BLaER1 (cell line): ENCODE data around the gene KIAA0513.
A peak's percentile ranks its signal among the peaks of the same experiment; 100 is the strongest.

ENCODE experiments used
- H3K27ac ChIP-seq: shearing (Covaris generic); formaldehyde crosslinking; 2 replicates; pipeline ENCODE4 v1.8.1; 2022
- H3K27me3 ChIP-seq: shearing (Covaris generic); formaldehyde crosslinking; 2 replicates; pipeline ENCODE4 v1.8.1; 2022
- H3K36me3 ChIP-seq: shearing (Covaris generic); formaldehyde crosslinking; 2 replicates; pipeline ENCODE4 v1.8.1; 2022
- H3K4me1 ChIP-seq: shearing (Covaris generic); formaldehyde crosslinking; 2 replicates; pipeline ENCODE4 v1.8.1; 2022
- H3K4me2 ChIP-seq: shearing (Covaris generic); formaldehyde crosslinking; 2 replicates; pipeline ENCODE4 v1.8.1; 2022
- H3K4me3 ChIP-seq: shearing (Covaris generic); formaldehyde crosslinking; 2 replicates; pipeline ENCODE4 v1.8.1; 2022
- H3K9ac ChIP-seq: shearing (Covaris generic); formaldehyde crosslinking; 2 replicates; pipeline ENCODE4 v1.8.1; 2022
- H3K9me3 ChIP-seq: shearing (Covaris generic); formaldehyde crosslinking; 2 replicates; pipeline ENCODE4 v1.8.1; 2022
- H4K20me1 ChIP-seq: shearing (Covaris generic); formaldehyde crosslinking; 2 replicates; pipeline ENCODE4 v1.8.1; 2022
- Cebpa-rat ChIP-seq: shearing (Covaris generic); IDR thresholded peaks from 2 replicates; pipeline ENCODE4 v1.8.1; 2022

KIAA0513 gene

DNA sequence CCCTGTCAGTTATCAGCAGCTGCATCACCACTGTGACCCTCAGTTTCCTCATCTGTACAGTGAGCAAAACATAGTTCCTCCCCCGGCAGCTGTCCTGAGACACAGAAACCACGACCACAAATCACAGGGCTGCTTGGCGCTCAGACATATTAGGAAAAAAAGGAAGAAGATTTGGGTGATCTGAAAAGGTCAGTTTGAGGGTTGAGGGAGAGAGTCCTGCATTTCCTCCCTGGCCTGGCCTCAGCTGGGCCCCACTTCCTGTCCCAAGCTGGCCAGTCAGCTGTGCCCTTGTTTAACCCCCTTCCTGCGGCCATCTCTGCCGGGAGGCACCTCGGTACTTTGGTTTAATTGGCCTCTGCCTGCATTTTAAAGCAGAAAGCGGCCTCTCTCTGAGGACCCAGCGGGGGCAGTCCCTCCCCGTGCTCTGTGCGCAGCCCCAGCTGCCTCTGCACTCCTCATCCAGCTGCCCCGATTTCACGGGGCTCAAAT, 108.7 kb downstream of the KIAA0513 start:
- peaks cover 18% of the 10 kb centered on the region for H3K27me3 ChIP-seq
- H3K27ac ChIP-seq = no peak overlapping the region
- H3K9ac ChIP-seq = no peak overlapping the region
- no peak for TF ChIP-seq Cebpa-rat
- H4K20me1 ChIP-seq = no peaks in the 10 kb centered on the region
- peaks cover 43% of the 10 kb centered on the region for H3K4me1 ChIP-seq
- H3K36me3 ChIP-seq = no peaks in the 10 kb centered on the region
- H3K4me2 ChIP-seq = peak overlapping the region; percentile 79
- no peaks in the 10 kb centered on the region for H3K9me3 ChIP-seq
- no peak overlapping the region for H3K4me3 ChIP-seq

DNA sequence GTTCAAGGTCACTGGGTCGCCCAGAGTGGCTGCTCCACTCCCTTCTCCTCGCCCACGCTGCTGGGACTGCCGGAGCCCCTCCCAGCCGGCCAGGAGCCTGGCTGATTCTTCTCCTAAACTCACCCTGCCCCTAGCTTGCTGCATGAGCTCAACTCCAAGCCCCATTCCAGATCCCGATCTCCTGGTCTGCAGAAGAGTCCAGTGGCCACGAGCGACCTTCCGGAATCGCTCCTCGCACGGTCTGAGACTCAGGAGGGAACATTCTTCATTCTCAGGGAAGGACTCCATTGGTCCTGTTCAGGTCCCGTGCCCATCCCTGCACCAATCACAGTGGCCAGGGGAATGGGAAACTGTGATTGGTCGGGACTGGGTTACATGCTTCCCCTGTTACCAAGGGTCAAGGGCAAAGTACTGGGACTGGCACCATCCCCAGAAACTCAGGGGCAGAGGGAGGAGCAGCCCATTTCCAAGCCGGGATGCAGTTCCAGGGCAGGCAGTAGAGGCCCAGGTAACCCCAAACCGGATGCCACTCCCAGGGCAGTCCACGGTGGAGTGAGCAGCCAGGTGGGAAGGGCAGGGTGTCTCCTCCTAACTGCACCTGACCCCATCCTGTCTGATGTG, 109.2 kb downstream of the KIAA0513 start:
- Histone ChIP-seq H3K4me2 (peak overlapping the region; percentile 79), H3K36me3 (no peaks in the 10 kb centered on the region), H3K4me3 (no peak overlapping the region), H3K9me3 (no peaks in the 10 kb centered on the region), H3K9ac (no peak overlapping the region), H3K27ac (no peak overlapping the region), H3K4me1 (peaks cover 43% of the 10 kb centered on the region), H4K20me1 (no peaks in the 10 kb centered on the region), H3K27me3 (peaks cover 18% of the 10 kb centered on the region)
- TF ChIP-seq Cebpa-rat = no peak

DNA sequence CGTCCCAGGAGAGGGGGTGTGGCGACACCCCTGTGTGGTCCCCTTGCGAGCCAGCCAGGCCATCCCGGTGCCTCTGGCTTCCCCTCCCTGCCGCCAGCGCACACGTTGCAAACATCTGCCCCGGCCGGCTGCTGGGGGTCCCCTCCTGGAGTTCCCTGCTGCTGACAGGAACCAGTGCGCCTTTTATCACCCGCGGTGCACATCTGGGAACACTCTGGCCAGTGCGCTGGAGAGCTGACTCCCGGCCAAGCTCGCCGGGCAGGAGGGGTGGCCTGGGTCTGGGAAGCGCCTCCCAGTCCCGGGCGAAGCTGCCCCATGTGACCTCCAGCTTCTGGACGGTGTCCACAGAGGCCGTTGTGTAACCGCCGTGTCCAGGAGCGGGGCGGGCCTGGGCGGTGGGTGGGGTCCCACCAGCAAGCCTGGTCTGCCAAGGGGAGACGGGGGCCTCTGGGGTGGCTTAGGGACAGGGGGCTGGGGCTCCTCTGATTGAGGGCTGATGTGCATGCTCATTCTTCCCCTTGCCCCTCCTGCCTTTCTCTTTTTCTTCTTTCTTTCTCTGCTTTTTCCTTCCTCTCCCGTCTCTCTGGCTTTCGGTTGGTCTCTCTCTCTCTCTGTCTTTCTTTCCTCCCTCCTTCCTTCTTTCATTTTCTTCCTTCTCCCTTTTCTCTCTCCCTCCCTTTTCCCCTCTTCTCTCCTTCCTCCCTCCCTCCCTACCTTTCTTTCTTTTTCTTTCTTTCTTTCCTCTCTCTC, 109.9 kb downstream of the KIAA0513 start:
- H3K36me3 ChIP-seq = no peaks in the 10 kb centered on the region
- peaks cover 43% of the 10 kb centered on the region for H3K4me1 ChIP-seq
- no peaks in the 10 kb centered on the region for H4K20me1 ChIP-seq
- TF ChIP-seq Cebpa-rat = no peak
- peak overlapping the region; percentile 79 for H3K4me2 ChIP-seq
- no peak overlapping the region for H3K27ac ChIP-seq
- no peaks in the 10 kb centered on the region for H3K9me3 ChIP-seq
- peaks cover 18% of the 10 kb centered on the region for H3K27me3 ChIP-seq
- no peak overlapping the region for H3K9ac ChIP-seq
- no peak overlapping the region; the same call in 1 of the 2 replicates for H3K4me3 ChIP-seq

DNA sequence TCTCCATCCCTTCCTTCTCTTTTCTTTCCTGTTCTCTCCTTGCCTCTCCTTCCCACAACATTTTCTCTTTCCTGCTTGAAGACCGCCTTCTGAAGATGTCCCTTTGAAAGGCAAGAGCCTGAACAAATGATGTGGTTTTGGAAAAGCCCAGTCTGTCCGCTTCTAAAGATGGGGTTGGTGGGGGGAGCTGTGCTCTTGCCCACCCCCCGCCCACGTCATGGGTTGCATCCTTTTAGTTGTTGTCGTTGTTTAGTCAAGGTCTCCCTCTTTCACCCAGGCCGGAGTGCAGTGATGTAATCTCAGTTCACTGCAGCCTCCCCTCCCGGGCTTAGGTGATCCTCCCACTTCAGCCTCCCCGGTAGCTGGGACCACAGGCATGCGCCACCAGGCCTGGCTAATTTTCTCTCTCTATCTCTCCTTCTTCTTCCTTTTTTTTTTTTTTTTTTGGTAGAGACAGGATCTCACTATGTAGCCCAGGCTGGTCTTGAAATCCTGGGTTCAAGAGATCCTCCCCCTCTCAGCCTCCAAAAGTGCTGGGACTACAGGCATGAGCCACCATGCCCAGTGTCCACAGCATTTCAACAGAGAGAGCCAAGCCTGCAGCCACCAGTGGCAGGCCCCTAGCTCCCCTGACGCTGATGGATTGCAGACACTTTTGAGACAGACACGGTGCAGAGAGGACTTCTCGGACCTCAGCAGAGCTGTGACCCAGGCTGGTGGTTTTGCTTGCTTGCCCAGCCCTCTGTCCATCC, 110.7 kb downstream of the KIAA0513 start:
- no peak overlapping the region for H3K9ac ChIP-seq
- H3K36me3 ChIP-seq = no peaks in the 10 kb centered on the region
- H3K4me1 ChIP-seq = peaks cover 43% of the 10 kb centered on the region
- H3K4me3 ChIP-seq = no peak overlapping the region
- H4K20me1 ChIP-seq = no peaks in the 10 kb centered on the region
- peaks cover 18% of the 10 kb centered on the region for H3K27me3 ChIP-seq
- H3K27ac ChIP-seq = no peak overlapping the region
- H3K4me2 ChIP-seq = peak overlapping the region; percentile 79
- no peak for TF ChIP-seq Cebpa-rat
- no peaks in the 10 kb centered on the region for H3K9me3 ChIP-seq

DNA sequence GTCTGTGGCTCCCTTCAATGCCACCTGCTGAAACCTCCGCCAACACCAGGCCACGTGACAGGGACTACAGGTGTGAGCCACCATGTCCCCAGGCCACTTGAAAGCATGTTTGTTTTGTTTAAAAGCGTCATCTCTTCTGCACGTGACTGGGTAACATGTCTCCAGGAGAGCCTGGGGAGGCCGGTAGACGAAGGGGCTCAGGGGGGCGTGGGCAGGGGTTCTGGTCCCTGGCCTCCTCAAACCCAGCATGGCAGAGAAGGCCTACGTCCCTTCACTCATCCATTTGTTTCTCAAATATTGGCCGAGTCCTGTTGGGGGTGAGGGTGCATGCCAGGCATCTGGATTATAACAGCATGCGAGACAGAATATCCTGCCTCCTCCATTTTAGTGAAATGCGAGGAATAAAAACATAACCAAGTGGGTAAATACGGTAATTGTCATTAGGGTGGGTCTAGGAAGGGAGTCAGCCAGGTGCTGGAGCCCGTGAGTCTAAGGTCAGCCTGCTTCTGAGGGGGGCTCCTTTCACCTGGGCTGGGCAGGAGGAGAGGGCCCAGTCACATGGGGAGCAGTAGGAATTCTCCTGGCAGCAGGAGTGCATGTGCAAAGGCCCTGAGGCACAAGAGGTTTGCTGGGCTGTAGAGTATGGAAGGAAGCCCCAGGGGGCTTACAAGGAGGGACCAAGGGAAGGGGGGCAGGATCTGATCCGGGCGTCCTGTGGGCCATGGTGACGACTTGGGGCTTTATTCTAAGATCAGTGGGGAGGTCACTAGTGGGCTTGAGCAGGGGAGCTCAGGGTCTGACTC, 111.4 kb downstream of the KIAA0513 start:
- H3K4me1 ChIP-seq = peaks cover 43% of the 10 kb centered on the region
- no peak overlapping the region for H3K4me2 ChIP-seq
- no peaks in the 10 kb centered on the region for H4K20me1 ChIP-seq
- H3K36me3 ChIP-seq = no peaks in the 10 kb centered on the region
- TF ChIP-seq Cebpa-rat = no peak
- H3K4me3 ChIP-seq = no peak overlapping the region
- no peaks in the 10 kb centered on the region for H3K9me3 ChIP-seq
- H3K27ac ChIP-seq = no peak overlapping the region
- peaks cover 18% of the 10 kb centered on the region for H3K27me3 ChIP-seq
- no peak overlapping the region for H3K9ac ChIP-seq

DNA sequence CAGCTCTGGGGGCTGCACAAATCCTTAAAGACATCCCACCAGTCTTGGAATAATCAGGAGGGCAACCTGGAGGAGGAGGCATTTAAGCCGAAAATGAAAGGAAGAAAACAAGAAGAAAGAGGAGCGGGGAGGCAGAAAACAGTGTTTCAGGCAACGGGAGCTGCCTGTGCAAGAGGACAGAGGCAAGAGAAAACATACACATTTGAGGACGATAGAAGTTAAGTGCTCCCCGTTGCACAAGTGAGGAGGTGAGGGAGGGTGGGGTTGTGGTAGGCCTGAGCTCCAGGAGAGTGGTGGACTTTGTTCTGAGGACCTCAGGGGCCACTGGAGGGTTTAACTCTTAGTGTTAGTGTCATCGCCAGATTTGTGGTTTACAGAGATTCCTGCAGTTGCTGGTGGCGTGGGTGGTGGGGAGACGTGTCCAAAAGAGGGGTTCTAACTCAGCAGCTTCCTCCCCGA, 112.3 kb downstream of the KIAA0513 start:
- H3K4me3 ChIP-seq = no peak overlapping the region
- H3K9ac ChIP-seq = no peak overlapping the region
- H4K20me1 ChIP-seq = no peaks in the 10 kb centered on the region
- no peaks in the 10 kb centered on the region for H3K9me3 ChIP-seq
- no peak overlapping the region for H3K4me2 ChIP-seq
- peaks cover 39% of the 10 kb centered on the region for H3K4me1 ChIP-seq
- no peak for TF ChIP-seq Cebpa-rat
- H3K27me3 ChIP-seq = peaks cover 18% of the 10 kb centered on the region
- no peak overlapping the region for H3K27ac ChIP-seq
- no peaks in the 10 kb centered on the region for H3K36me3 ChIP-seq

DNA sequence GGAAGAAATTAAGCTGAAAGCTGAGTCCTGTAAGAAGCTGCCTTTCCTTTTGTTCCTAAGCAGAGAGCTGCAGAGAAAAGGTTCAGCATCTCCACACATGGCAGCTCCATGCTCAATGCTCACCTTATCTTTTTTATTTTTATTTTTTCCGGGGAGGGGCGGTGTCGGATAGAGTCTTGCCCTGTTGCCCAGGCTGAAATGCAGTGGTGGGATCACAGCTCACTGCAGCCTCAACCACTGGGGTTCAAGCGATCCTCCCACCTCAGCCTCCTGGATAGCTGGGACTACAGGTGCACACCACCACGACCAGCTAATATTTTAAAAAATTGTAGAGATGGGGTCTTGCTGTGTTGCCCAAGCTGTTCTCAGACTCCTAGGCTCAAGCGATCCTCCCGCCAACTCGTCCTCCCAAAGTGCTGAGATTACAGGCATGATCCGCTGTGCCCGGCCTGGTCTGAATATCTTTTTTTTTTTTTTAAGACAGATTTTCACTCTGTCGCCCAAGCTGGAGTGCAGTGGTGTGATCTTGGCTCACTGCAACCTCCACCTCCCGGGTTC, 112.9 kb downstream of the KIAA0513 start:
- Histone ChIP-seq H3K9me3 (no peaks in the 10 kb centered on the region), H3K27ac (no peak overlapping the region), H3K9ac (no peak overlapping the region), H3K4me3 (no peak overlapping the region), H3K36me3 (no peaks in the 10 kb centered on the region), H3K4me1 (peaks cover 32% of the 10 kb centered on the region), H4K20me1 (no peaks in the 10 kb centered on the region), H3K27me3 (peaks cover 18% of the 10 kb centered on the region), H3K4me2 (no peak overlapping the region)
- TF ChIP-seq Cebpa-rat = no peak

DNA sequence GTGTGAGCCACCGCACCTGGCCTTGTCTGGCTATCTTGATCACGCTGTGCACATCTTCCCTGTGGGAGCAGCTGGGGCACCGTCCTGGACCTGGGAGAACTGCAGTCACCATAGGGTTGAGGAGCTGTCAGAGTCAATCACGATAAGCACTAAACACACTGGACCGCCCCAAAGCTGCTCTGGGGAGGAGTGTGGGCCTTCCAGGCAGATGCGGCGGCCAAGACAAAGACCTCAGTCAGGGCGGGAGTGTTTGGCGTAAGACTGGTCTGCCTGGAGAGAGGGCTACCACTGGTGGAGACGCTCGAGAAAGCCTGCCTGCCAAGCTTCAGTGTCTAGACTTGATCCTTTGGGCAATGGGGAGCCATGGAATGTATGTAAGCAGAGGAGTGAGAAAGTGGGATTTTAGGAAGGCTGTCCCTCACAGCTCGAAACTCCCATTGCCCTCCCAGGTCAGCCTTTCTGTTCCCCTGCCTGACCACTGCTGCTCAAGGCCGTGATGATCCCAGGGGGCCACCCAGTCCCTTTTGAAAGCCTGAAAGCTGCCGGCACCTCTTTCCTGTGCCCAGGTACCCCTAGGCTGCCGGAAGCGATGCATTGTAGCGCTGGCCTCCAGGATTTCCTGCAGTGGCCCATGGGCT, 114.0 kb downstream of the KIAA0513 start:
- peaks cover 15% of the 10 kb centered on the region for H3K27me3 ChIP-seq
- no peaks in the 10 kb centered on the region for H4K20me1 ChIP-seq
- H3K9me3 ChIP-seq = no peaks in the 10 kb centered on the region
- H3K4me1 ChIP-seq = peaks cover 22% of the 10 kb centered on the region
- no peak overlapping the region for H3K27ac ChIP-seq
- H3K36me3 ChIP-seq = no peaks in the 10 kb centered on the region
- TF ChIP-seq Cebpa-rat = no peak
- H3K4me2 ChIP-seq = no peak overlapping the region
- no peak overlapping the region for H3K4me3 ChIP-seq
- no peak overlapping the region for H3K9ac ChIP-seq

DNA sequence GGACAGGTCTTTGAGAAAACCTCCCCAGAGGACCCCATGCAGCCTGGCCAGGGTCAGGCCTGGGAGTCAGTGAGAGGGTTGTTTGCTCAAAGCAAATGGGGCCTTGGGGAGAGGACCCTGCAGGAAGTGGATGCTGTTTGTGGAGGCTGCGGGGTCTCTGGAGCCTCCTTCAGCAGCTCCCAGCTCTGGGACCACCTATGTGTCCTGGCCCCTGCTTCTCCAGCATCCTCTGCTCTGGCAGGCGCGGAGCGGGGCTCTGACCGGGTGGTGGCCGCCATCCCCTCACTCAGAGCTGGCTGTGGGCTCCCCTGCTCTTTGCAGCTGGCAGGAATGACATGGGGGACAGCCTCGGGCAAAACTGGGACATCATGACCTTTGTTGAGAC, 114.5 kb downstream of the KIAA0513 start:
- H3K4me2 ChIP-seq = no peak overlapping the region
- H3K9me3 ChIP-seq = no peaks in the 10 kb centered on the region
- no peak overlapping the region for H3K9ac ChIP-seq
- no peak for TF ChIP-seq Cebpa-rat
- peaks cover 10% of the 10 kb centered on the region for H3K27me3 ChIP-seq
- peaks cover 17% of the 10 kb centered on the region for H3K4me1 ChIP-seq
- H3K27ac ChIP-seq = no peak overlapping the region
- H4K20me1 ChIP-seq = no peaks in the 10 kb centered on the region
- H3K36me3 ChIP-seq = no peaks in the 10 kb centered on the region
- no peak overlapping the region for H3K4me3 ChIP-seq
